ENCODE data around the gene HNF4A.

DNA sequence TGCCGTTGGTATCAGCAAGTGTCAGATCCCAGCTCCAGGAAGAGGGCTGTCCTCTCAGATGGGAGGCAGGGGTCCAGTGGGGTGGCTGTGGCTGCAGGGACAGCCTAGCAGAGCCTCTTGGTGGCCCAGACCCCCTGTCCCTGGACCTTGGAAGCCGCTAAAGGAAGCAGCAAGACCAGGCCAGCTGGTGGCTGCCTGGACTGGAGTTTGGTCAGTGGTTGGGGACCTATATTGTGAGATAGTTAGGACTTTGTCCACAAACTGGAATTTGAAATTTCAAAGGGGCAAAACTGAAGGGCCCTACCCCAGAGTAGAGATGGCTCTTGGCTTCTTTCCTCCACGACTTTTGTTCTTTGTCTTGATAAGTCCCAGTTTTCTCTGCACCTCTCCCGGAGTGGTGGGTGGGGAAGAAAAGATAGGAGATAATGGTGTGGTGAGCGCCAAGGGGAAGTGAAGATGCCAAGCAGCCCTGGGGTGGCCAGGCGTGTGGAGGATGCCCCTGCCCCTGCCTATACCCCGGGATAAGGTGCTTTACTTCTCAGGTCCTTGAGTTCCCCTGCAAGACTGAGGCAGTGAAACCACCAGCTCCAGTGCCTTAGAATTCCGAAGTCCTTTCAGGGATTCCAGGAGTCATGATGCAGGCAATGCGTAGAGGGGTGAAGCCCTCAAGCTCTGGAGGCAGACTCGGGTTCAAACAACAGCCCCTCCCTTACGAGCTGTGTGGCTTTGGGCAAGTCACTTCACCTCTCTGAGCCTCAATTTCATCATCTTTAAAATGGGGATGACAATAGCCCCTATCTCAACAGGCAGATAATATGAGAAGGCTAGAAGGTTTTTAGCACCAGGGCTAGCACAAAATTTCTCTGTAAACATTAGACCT is 40.2 kb downstream of the HNF4A start:
- TF ChIP-seq, protein P1, sequence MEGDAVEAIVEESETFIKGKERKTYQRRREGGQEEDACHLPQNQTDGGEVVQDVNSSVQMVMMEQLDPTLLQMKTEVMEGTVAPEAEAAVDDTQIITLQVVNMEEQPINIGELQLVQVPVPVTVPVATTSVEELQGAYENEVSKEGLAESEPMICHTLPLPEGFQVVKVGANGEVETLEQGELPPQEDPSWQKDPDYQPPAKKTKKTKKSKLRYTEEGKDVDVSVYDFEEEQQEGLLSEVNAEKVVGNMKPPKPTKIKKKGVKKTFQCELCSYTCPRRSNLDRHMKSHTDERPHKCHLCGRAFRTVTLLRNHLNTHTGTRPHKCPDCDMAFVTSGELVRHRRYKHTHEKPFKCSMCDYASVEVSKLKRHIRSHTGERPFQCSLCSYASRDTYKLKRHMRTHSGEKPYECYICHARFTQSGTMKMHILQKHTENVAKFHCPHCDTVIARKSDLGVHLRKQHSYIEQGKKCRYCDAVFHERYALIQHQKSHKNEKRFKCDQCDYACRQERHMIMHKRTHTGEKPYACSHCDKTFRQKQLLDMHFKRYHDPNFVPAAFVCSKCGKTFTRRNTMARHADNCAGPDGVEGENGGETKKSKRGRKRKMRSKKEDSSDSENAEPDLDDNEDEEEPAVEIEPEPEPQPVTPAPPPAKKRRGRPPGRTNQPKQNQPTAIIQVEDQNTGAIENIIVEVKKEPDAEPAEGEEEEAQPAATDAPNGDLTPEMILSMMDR (IDR thresholded peaks at IDR 0.05), result no peak
- TF ChIP-seq POLR2A (IDR thresholded peaks at IDR 0.05), result peak; percentile 40
